K562 (cell line): ENCODE data around the gene ZNHIT1. TPM values are rescaled to one million over a fixed set of nuclear protein-coding genes. Genes with fewer than 3 reads are reported as not detected.
"Not testable (repeated sequence)": the region's sequence is repeated elsewhere in the genome, so short reads cannot be mapped to it uniquely, and the experiment has no call there.

ENCODE experiments used
- CTBP1 ChIP-seq: fragments of 450-650 bp; IDR thresholded peaks from 2 replicates; pipeline ENCODE4 v1.6.1; 2016; ENCODE audit warnings: borderline replicate concordance
- L3MBTL2 ChIP-seq: fragments of 450-650 bp; IDR thresholded peaks from 2 replicates; pipeline ENCODE4 v1.6.1; 2016; ENCODE audit warnings: mild to moderate bottlenecking, moderate library complexity
- MEF2D ChIP-seq: conservative IDR thresholded peaks from 2 replicates; pipeline ENCODE4 v1.6.1; 2016; ENCODE audit warnings: low read depth, missing genetic modification characterization, missing compliant biosample characterization
- RAD51 ChIP-seq: fragments of 450-650 bp; IDR thresholded peaks from 2 replicates; pipeline ENCODE4 v1.7.1; 2016; ENCODE audit warnings: low read depth, mild to moderate bottlenecking, borderline replicate concordance
- USF1 ChIP-seq: sonication (generic); formaldehyde crosslinking; IDR thresholded peaks from 2 replicates; pipeline ENCODE4 v1.9.0; 2022; ENCODE audit warnings: mild to moderate bottlenecking, missing genetic modification reagents
- polyA plus RNA-seq, 8 experiments: library from polyadenylated mRNA; depleted of rRNA in 4 of 8; stranded (reverse) in 5 of 8; unstranded in 3 of 8; fragments of >200 nt; fragmentation: Nextera tagmentation in 2 of 8; fragmentation: Illumina TruSeq in 1 of 8; extraction: Ambion mirVana in 2 of 8; extraction: Trizol in 1 of 8; gene quantifications; 2 replicates each; pipeline versions ENCODE4 v1.2.1 to v1.2.3, GENCODE V29; 2011 to 2014; ENCODE audit warnings: inconsistent platforms in 1 of 8, missing spikeins in 1 of 8
- total RNA-seq, 7 experiments: library from RNA; depleted of rRNA in 6 of 7; stranded (reverse); fragments of >200 nt in 6 of 7; fragmentation: Illumina TruSeq in 2 of 7; extraction: Trizol in 2 of 7; gene quantifications; 2 replicates each; pipeline versions ENCODE4 v1.2.1 to v1.2.3, GENCODE V29; 2011 to 2021; ENCODE audit warnings: low replicate concordance in 1 of 7
- TF ChIP-seq, protein P1 (sequence below): fragments of 450-650 bp; formaldehyde crosslinking; IDR thresholded peaks from 2 replicates; pipeline ENCODE4 v1.4.0; 2020; ENCODE audit warnings: mild to moderate bottlenecking, mixed read lengths
- TF ChIP-seq, protein P2 (sequence below): fragments of 250-450 bp; sonication (Bioruptor Pico); IDR thresholded peaks from 2 replicates; pipeline ENCODE4 v1.4.0; 2020; ENCODE audit warnings: mild to moderate bottlenecking
- TF ChIP-seq, protein P3 (sequence below), 2 experiments: fragments of 450-650 bp; formaldehyde crosslinking in 1 of 2; IDR thresholded peaks; 2 replicates each; pipeline versions ENCODE4 v1.4.0 to v1.6.1; 2014 to 2020; ENCODE audit warnings: mild to moderate bottlenecking in 2 of 2, borderline replicate concordance in 1 of 2, low read depth in 1 of 2

The ZNHIT1 gene
- total and polyA plus RNA-seq, 9 of the 15 experiments (the other 6 are each of a cell fraction or from before 2014, with no cell fraction given) = 6.4 to 162 (median 70.1) TPM

DNA sequence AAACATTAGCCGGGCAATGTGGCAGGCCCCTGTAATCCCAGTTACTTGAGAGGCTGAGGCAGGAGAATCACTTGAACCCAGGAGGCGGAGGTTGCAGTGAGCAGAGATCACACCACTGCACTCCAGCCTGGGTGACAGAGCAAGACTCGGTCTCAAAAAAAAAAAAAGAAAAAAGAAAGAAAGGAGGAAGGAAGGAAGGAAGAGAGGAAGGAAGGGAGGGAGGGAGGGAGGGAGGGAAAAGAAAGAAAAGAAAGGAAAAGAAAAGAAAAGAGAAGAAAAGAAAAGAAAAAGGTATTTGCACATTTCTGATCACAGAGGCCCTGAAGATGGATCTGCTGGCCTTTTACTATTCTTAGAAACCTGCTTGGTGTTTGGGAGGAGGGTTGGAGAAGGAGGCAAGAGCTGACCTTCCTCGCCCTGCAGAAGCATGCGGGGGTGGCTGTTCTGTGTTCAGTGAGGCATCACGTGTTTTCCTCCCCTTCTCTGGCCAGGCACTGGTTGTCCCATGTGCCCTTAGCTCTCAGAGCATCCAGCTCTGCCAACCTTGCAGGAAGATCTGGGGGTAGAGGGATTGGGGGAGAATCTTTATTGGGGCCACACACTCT, 46.2 kb downstream of the ZNHIT1 start (continued):
- TF ChIP-seq, protein P1, sequence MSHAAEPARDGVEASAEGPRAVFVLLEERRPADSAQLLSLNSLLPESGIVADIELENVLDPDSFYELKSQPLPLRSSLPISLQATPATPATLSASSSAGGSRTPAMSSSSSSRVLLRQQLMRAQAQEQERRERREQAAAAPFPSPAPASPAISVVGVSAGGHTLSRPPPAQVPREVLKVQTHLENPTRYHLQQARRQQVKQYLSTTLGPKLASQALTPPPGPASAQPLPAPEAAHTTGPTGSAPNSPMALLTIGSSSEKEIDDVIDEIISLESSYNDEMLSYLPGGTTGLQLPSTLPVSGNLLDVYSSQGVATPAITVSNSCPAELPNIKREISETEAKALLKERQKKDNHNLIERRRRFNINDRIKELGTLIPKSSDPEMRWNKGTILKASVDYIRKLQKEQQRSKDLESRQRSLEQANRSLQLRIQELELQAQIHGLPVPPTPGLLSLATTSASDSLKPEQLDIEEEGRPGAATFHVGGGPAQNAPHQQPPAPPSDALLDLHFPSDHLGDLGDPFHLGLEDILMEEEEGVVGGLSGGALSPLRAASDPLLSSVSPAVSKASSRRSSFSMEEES (CRISPR knock-in tag) = peak; percentile 75
- TF ChIP-seq MEF2D (0 out of 2 replicates have a peak, but pooled peaks have one; percentile 17), USF1 (CRISPR knock-in tag) (peak; percentile 74), CTBP1 (peak; percentile 44; the same call in 1 of the 2 replicates), RAD51 (peak; percentile 75), L3MBTL2 (peak; percentile 87)
- TF ChIP-seq, protein P2, sequence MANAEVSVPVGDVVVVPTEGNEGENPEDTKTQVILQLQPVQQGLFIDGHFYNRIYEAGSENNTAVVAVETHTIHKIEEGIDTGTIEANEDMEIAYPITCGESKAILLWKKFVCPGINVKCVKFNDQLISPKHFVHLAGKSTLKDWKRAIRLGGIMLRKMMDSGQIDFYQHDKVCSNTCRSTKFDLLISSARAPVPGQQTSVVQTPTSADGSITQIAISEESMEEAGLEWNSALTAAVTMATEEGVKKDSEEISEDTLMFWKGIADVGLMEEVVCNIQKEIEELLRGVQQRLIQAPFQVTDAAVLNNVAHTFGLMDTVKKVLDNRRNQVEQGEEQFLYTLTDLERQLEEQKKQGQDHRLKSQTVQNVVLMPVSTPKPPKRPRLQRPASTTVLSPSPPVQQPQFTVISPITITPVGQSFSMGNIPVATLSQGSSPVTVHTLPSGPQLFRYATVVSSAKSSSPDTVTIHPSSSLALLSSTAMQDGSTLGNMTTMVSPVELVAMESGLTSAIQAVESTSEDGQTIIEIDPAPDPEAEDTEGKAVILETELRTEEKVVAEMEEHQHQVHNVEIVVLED (CRISPR knock-in tag) = peak; percentile 10; the same call in 1 of the 2 replicates
- TF ChIP-seq, protein P3, sequence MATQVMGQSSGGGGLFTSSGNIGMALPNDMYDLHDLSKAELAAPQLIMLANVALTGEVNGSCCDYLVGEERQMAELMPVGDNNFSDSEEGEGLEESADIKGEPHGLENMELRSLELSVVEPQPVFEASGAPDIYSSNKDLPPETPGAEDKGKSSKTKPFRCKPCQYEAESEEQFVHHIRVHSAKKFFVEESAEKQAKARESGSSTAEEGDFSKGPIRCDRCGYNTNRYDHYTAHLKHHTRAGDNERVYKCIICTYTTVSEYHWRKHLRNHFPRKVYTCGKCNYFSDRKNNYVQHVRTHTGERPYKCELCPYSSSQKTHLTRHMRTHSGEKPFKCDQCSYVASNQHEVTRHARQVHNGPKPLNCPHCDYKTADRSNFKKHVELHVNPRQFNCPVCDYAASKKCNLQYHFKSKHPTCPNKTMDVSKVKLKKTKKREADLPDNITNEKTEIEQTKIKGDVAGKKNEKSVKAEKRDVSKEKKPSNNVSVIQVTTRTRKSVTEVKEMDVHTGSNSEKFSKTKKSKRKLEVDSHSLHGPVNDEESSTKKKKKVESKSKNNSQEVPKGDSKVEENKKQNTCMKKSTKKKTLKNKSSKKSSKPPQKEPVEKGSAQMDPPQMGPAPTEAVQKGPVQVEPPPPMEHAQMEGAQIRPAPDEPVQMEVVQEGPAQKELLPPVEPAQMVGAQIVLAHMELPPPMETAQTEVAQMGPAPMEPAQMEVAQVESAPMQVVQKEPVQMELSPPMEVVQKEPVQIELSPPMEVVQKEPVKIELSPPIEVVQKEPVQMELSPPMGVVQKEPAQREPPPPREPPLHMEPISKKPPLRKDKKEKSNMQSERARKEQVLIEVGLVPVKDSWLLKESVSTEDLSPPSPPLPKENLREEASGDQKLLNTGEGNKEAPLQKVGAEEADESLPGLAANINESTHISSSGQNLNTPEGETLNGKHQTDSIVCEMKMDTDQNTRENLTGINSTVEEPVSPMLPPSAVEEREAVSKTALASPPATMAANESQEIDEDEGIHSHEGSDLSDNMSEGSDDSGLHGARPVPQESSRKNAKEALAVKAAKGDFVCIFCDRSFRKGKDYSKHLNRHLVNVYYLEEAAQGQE (IDR thresholded peaks at IDR 0.05; ENCODE audit: borderline replicate concordance) = peak; percentile 30; the same call in 1 of the 2 replicates
- TF ChIP-seq, protein P3 (CRISPR knock-in tag; IDR thresholded peaks at IDR 0.05; ENCODE audit: low read depth) = not testable (repeated sequence)
